Epithelial cell of proximal tubule (primary cell): Measurements from ENCODE around the gene PHF24. TPM values are rescaled to one million over a fixed set of nuclear protein-coding genes. Genes with fewer than 3 reads are reported as not detected.

ENCODE experiments used
- DNase-seq: peaks from one replicate; pipeline ENCODE4 v3.0.0-alpha.2; 2011; ENCODE audit warnings: low read depth
- H3K4me3 ChIP-seq: 2 replicates; pipeline ENCODE4 v1.5.1; 2011; ENCODE audit warnings: low read depth, mild to moderate bottlenecking, low read length
- CTCF ChIP-seq: conservative IDR thresholded peaks from 2 replicates; pipeline ENCODE4 v1.5.1; 2012; ENCODE audit warnings: low read depth, mild to moderate bottlenecking, low read length
- total RNA-seq: library from RNA; depleted of rRNA; stranded (reverse); fragments of >200 nt; gene quantifications from 2 replicates; pipeline ENCODE4 v1.2.3, GENCODE V29; 2015

PHF24 gene
- total RNA-seq, 1 donor from 2014 or later: 0.12 TPM

GRCh38 chr9:34964458-34964857 is 6.4 kb downstream of the PHF24 start:
- no peak overlapping the region for H3K4me3 ChIP-seq
- TF ChIP-seq CTCF: no peak

GRCh38 chr9:34971146-34971811 is 13.2 kb downstream of the PHF24 start:
- no peak for TF ChIP-seq CTCF
- no peak for DNase-seq
- no peak overlapping the region for H3K4me3 ChIP-seq

More at GRCh38 chr9:34964458-34964857, 6.4 kb downstream of the PHF24 start:
- DNase-seq: no peak

DNA sequence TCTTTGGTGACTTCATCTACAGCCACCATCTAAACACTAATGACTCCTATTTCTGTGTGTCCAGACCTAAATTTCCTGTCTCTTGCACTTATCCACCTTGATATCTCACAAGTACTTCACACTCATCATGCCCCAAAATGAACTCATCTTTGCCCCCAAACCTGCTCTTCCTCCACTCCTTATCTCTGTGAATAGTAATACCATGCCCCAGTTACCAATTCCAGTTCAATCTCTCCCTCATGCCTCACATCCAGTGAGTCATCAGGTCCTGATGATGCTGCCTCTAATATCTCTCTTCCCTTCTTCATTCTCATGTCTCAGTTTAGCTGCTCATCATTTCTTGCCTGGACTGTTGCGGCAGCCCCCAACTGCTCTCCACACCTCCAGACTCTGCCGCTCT is 16.6 kb downstream of the PHF24 start:
- DNase-seq: no peak
- TF ChIP-seq CTCF: no peak
- H3K4me3 ChIP-seq: no peak overlapping the region

- no peak for DNase-seq
- H3K4me3 ChIP-seq: no peak overlapping the region
- TF ChIP-seq CTCF: no peak
These were observed 18.4 kb downstream of the PHF24 start for GRCh38 chr9:34976441-34976840.

- DNase-seq: no peak
- TF ChIP-seq CTCF: no peak
- H3K4me3 ChIP-seq: no peak overlapping the region
These were observed 18.9 kb downstream of the PHF24 start for GRCh38 chr9:34976992-34977391.

DNA sequence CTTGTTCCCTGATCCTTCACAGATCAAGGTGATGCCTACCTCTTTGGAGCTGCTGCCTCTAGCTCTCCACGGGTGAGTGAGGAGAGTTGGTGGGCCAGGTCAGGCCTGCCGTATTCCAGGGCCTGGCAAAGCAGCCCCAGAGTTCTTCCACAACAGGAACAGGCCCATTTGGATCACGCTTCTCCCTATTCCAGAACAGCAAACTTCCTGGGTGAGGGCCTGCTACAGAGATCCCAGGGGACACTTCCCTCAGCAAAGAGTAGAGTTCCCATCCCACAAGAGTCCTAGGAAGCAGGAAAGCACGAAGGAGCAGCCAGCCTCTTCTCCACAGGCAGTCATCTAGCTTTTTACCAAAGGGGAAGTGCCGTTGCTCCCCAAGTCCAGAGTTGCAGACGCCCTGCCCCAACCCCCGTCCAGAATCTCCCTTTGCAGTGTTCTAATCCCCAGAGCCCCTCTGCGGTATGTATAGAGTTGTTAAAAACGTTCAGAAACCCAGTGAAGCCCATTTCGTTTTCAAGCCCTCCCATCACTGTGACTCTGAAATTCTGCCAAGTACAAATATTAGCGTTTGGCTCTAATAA is 22.2 kb downstream of the PHF24 start:
- DNase-seq: no peak
- H3K4me3 ChIP-seq: no peak overlapping the region
- no peak for TF ChIP-seq CTCF

- no peak for DNase-seq
- H3K4me3 ChIP-seq: no peak overlapping the region
- no peak for TF ChIP-seq CTCF
These were observed 24.3 kb downstream of the PHF24 start for GRCh38 chr9:34982361-34982760.
